Tibial nerve (tissue), 4 donors: ENCODE results near the gene MST1R. TPM values are rescaled to one million over a fixed set of nuclear protein-coding genes. Genes with fewer than 3 reads are reported as not detected.
"Not testable (repeated sequence)": the region's sequence is repeated elsewhere in the genome, so short reads cannot be mapped to it uniquely, and the experiment has no call there.

ENCODE experiments used
- DNase-seq, 2 donors: peaks; one replicate each; pipeline ENCODE4 v3.0.0-alpha.2; 2019; ENCODE audit warnings: low spot score in 2 of 2
- H3K27ac ChIP-seq, 4 donors: fragments of 200-600 bp; sonication (generic) in 3 of 4; one replicate each; pipeline ENCODE4 v1.5.1; 2017 to 2019; ENCODE audit warnings: mild to moderate bottlenecking in 1 of 4
- H3K27me3 ChIP-seq, 2 donors: fragments of 200-600 bp; sonication (generic) in 1 of 2; one replicate each; pipeline versions ENCODE4 v1.5.1 to v1.6.0; 2017 to 2019
- H3K36me3 ChIP-seq, 3 donors: fragments of 200-600 bp; sonication (generic); one replicate each; pipeline ENCODE4 v1.5.1; 2018 to 2019
- H3K4me1 ChIP-seq, 4 donors: fragments of 200-600 bp; sonication (generic) in 3 of 4; one replicate each; pipeline ENCODE4 v1.5.1; 2017 to 2019
- H3K4me3 ChIP-seq, 4 donors: fragments of 200-600 bp; sonication (generic) in 3 of 4; one replicate each; pipeline ENCODE4 v1.5.1; 2017 to 2019; ENCODE audit warnings: mild to moderate bottlenecking in 1 of 4, moderate library complexity in 1 of 4
- H3K9me3 ChIP-seq, 4 donors: fragments of 200-600 bp; sonication (generic) in 3 of 4; one replicate each; pipeline ENCODE4 v1.5.1; 2017 to 2019
- CTCF ChIP-seq, 5 experiments: fragments of 200-600 bp in 3 of 5; fragments of 450-650 bp in 2 of 5; sonication (generic) in 3 of 5; IDR thresholded peaks; one replicate each; pipeline ENCODE4 v1.5.1; 2016 to 2019; ENCODE audit warnings: antibody characterized with exemption in 5 of 5, mild to moderate bottlenecking in 3 of 5, moderate library complexity in 2 of 5
- EP300 ChIP-seq, 2 donors: sonication (generic); formaldehyde crosslinking; IDR thresholded peaks; one replicate each; pipeline ENCODE4 v1.6.1; 2017; ENCODE audit warnings: antibody characterized with exemption in 2 of 2, mild to moderate bottlenecking in 1 of 2
- POLR2A ChIP-seq, 2 donors: fragments of 450-650 bp; IDR thresholded peaks; one replicate each; pipeline ENCODE4 v1.6.1; 2017; ENCODE audit warnings: antibody characterized with exemption in 2 of 2, mild to moderate bottlenecking in 2 of 2, moderate library complexity in 2 of 2
- WGBS, 2 donors: methylation state at CpG; one replicate each; pipeline ENCODE4 v1.1.5; 2018; 5-methylcytosine and 5-hydroxymethylcytosine counted together
- total RNA-seq, 4 donors: library from RNA; depleted of rRNA; stranded (reverse); fragments of >200 nt; gene quantifications; one replicate each; pipeline ENCODE4 v1.1.0, GENCODE V29; 2016

MST1R gene
- total RNA-seq, 4 donors from 2014 or later: 1.0 to 2.8 (median 2.3) TPM

DNA sequence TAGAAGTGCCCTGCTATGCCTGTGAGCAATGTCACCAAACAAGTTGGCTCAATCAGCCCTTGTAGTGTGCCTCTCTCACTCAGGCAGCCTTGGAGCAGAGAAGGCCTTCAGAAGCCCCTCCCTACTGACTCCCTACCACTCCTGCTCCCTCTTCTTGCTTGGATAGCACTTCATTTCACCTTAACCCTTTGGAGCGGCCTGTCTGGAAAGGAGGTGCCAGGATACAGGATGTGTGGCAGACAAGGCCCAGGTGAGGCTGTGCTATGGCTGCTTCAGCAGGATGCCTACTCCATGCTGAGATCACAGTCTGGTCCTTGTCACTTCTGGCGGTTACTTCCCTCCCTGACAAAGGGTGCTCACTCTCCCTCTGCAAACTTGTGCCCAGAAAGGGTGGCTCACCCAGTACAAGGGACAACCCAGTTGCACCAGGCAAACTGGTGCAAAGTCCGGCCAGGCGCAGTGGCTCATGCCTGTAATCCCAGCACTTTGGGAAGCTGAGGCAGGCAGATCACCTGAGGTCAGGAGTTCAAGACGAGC, 24.9 kb upstream of the MST1R start:
- Histone ChIP-seq H3K36me3 (peaks cover 0 to 3% (median 0%) of the 10 kb centered on the region in 3 donors), H3K9me3 (no peaks in the 10 kb centered on the region), H3K4me1 (peaks cover 0 to 30% (median 13%) of the 10 kb centered on the region in 4 donors), H3K27me3 (no peaks in the 10 kb centered on the region), H3K4me3 (peak overlapping the region in 3 of 4 donors; percentile 64 to 87 (median 70)), H3K27ac (peak overlapping the region in 3 of 4 donors; percentile 4 to 84 (median 28))
- no peak for TF ChIP-seq CTCF (IDR thresholded peaks at IDR 0.05)
- DNase-seq: no peak
- 77 to 83% methylated on average over 4 to 5 of the region's 5 CpGs for WGBS, 2 donors

DNA sequence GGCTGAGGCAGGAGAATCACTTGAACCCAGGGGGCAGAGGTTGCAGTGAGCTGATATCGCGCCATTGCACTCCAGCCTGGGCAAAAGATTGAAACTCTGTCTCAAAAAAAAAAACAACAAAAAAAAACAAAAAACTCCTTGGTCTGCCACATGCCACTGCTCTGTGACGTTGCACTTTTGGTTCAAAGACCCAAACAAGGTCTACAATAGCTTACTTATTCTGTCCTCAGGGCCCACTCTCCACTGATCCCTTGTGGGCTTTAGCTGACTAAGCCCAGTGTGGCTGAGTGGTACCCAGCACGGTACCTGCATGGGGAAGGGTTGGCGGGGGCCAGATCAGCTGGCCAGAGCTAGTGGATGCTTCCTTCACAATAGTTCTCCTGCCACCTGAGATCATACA, 24.1 kb upstream of the MST1R start:
- TF ChIP-seq EP300 (IDR thresholded peaks at IDR 0.05) (no peak), POLR2A (IDR thresholded peaks at IDR 0.05) (no peak), CTCF (IDR thresholded peaks at IDR 0.05) (no peak)
- peaks cover 0 to 11% (median 0%) of the 10 kb centered on the region in 3 donors for H3K36me3 ChIP-seq
- H3K27ac ChIP-seq: peak overlapping the region in 1 of 4 donors; percentile 4
- peaks cover 0 to 30% (median 13%) of the 10 kb centered on the region in 4 donors for H3K4me1 ChIP-seq
- 68 to 79% methylated on average over 5 of the region's 5 CpGs for WGBS, 2 donors
- no peaks in the 10 kb centered on the region for H3K27me3 ChIP-seq
- DNase-seq: no peak
- H3K4me3 ChIP-seq: no peak overlapping the region
- no peaks in the 10 kb centered on the region for H3K9me3 ChIP-seq

DNA sequence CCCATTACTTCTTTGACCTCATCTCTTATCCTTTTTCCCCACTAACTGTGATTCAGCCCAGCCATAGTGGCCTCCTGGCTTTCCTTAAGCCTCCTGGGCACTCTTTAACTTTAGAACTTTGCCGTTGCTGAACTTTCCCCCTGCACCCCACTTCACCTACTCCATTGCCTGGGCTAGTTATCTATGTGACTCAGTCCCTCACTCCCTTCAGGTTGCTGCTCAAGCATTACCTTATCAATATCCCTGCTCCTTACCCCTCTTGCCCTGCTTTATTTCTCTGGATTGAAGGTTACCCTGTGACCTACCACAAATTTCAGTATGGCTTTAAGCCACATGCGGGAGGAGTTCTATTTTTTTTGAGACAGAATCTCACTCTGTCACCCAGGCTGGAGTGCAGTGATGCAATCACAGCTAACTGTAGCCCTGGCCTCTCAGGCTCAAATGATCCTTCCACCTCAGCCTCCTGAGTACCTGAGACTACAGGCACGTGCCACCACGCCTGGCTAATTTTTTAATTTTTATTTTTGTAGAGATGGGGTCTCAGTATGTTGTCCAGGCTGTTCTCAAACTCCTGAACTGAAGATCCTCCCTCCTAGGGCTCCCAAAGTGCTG, 22.6 kb upstream of the MST1R start:
- WGBS, 2 donors: 84 to 85% methylated on average over 4 of the region's 4 CpGs
- Histone ChIP-seq H3K27ac (no peak overlapping the region), H3K4me3 (no peak overlapping the region), H3K36me3 (peaks cover 0 to 13% (median 0%) of the 10 kb centered on the region in 3 donors), H3K4me1 (peaks cover 0 to 29% (median 13%) of the 10 kb centered on the region in 4 donors), H3K27me3 (no peaks in the 10 kb centered on the region), H3K9me3 (no peaks in the 10 kb centered on the region)
- DNase-seq: no peak
- no peak for TF ChIP-seq CTCF (IDR thresholded peaks at IDR 0.05)
- no peak for TF ChIP-seq EP300 (IDR thresholded peaks at IDR 0.05)
- no peak for TF ChIP-seq POLR2A (IDR thresholded peaks at IDR 0.05)

DNA sequence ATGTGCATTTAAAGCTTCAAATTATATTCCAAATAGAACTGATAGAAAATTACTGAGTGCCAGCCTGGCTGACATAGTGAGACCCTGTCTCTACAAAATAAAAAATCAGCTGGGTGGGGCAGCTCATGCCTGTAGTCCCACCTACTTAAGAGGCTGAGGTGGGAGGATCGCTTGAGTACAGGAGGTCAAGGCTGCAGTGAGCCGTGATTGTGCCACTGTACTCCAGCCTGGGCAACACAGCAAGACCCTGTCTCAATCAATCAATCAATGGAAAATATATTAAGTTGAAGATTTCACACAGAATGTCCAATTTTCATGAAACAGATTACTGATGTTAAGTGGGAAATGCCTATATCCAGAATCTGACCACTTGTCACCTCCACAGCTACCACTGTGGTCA, 21.8 kb upstream of the MST1R start:
- no peak for DNase-seq
- Histone ChIP-seq H3K9me3 (no peaks in the 10 kb centered on the region), H3K27ac (no peak overlapping the region), H3K27me3 (no peaks in the 10 kb centered on the region), H3K4me3 (no peak overlapping the region), H3K36me3 (peaks cover 0 to 13% (median 0%) of the 10 kb centered on the region in 3 donors), H3K4me1 (peaks cover 0 to 22% (median 13%) of the 10 kb centered on the region in 4 donors)
- TF ChIP-seq POLR2A (IDR thresholded peaks at IDR 0.05): no peak
- TF ChIP-seq CTCF (IDR thresholded peaks at IDR 0.05): no peak
- TF ChIP-seq EP300 (IDR thresholded peaks at IDR 0.05): no peak
- WGBS, 2 donors: 85 to 87% methylated on average over 2 of the region's 2 CpGs

DNA sequence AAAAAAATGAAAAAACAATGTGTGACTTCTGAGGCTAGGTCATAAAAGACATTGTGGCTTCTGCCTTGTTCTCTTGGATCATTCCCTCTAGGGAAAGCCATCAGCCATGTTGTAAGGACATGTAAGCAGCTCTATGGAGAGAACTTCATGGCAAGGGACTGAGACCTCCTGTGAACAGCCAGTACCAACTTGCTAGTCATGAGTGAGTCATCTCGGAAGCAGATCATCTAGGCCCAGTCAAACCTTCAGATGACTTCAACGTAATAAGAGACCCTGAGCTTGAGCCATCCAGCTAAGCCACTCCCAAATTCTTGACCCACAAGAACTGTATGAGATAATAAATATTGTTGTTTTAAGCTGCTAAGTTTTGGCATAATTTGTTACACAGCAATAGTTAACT, 21.0 kb upstream of the MST1R start:
- Histone ChIP-seq H3K9me3 (no peaks in the 10 kb centered on the region), H3K36me3 (peaks cover 0 to 15% (median 0%) of the 10 kb centered on the region in 3 donors), H3K4me1 (peaks cover 0 to 15% (median 13%) of the 10 kb centered on the region in 4 donors), H3K27ac (no peak overlapping the region), H3K27me3 (no peaks in the 10 kb centered on the region), H3K4me3 (no peak overlapping the region)
- no peak for DNase-seq
- 61 to 83% methylated on average over 2 of the region's 2 CpGs for WGBS, 2 donors
- TF ChIP-seq POLR2A (IDR thresholded peaks at IDR 0.05) (no peak), EP300 (IDR thresholded peaks at IDR 0.05) (no peak), CTCF (IDR thresholded peaks at IDR 0.05) (no peak)

DNA sequence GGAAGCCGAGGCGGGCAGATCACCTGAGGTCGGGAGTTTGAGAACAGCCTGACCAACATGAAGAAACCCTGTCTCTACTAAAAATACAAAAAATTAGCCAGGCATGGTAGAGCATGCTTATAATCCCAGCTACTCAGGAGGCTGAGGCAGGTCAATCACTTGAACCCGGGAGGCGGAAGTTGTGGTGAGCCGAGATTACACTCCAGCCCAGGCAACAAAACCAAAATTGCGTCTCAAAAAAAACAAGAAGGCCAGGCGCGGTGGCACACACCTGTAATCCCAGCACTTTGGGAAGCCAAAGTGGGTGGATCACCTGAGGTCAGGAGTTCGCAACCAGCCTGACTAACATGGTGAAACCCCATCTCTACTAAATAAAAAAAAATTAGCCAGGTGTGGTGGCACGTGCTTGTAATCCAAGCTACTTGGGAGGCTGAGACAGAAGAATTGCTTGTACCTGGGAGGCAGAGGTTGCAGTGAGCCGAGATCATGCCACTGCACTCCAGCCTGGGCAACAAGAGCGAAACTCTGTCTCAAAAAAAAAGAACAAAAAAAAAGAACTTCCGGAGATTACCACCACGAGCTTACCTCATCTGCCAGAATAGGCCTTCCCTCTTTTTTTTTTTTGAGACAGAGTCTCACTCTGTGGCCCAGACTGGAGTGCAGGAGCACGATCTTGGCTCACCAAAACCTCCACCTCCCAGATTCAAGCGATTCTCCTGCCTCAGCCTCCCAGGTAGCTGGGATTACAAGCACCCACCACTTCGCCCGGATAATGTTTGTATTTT, 14.3 kb upstream of the MST1R start:
- H3K9me3 ChIP-seq, H3K4me3 ChIP-seq, DNase-seq, H3K4me1 ChIP-seq, H3K27me3 ChIP-seq, H3K27ac ChIP-seq: not testable (repeated sequence)
- H3K36me3 ChIP-seq: peaks cover 0 to 17% (median 0%) of the 10 kb centered on the region in 3 donors
- 92 to 96% methylated on average over 19 of the region's 19 CpGs for WGBS, 2 donors
